Neural cell (in vitro differentiated cells): ENCODE measurements around the gene ZIC1.

Experiments used
- CTCF ChIP-seq: fragments of 450-650 bp; IDR thresholded peaks from 2 replicates; pipeline ENCODE4 v1.5.1; 2014; ENCODE audit warnings: antibody characterized with exemption, mild to moderate bottlenecking, moderate library complexity; ENCODE audit not compliant: poor library complexity, severe bottlenecking
- EP300 ChIP-seq: fragments of 450-650 bp; conservative IDR thresholded peaks from 2 replicates; pipeline ENCODE4 v1.6.1; 2014; ENCODE audit warnings: antibody characterized with exemption, mild to moderate bottlenecking, moderate library complexity; ENCODE audit not compliant: poor library complexity, severe bottlenecking
- EZH2 ChIP-seq: fragments of 200-600, 300-800 bp; shearing (Covaris generic), sonication (generic); IDR thresholded peaks from 2 replicates; pipeline ENCODE4 v1.6.1; 2014; ENCODE audit warnings: antibody characterized with exemption, low read length, borderline replicate concordance, mild to moderate bottlenecking; ENCODE audit not compliant: insufficient read depth, poor library complexity, severe bottlenecking
- POLR2AphosphoS5 ChIP-seq: IDR thresholded peaks from 2 replicates; pipeline ENCODE4 v1.6.1; 2012
- RAD21 ChIP-seq: fragments of 450-650 bp; conservative IDR thresholded peaks from 2 replicates; pipeline ENCODE4 v1.6.1; 2014; ENCODE audit warnings: antibody characterized with exemption, mild to moderate bottlenecking, moderate library complexity
- REST ChIP-seq: IDR thresholded peaks from 2 replicates; pipeline ENCODE4 v1.6.1; 2012; ENCODE audit warnings: borderline replicate concordance

- TF ChIP-seq EP300 (no peak), REST (no peak), CTCF (no peak), POLR2AphosphoS5 (no peak), RAD21 (no peak), EZH2 (no peak)
Measured at GRCh38 chr3:147427746-147428145, 18.6 kb downstream of the ZIC1 start.
